HG03442 (cell line): Measurements from ENCODE around the gene KSR1.

ENCODE experiments used
- ATAC-seq: cut with Tn5 transposase; IDR thresholded peaks from one replicate; pipeline ENCODE4 v1.9.1; 2021; ENCODE audit warnings: mild to moderate bottlenecking, moderate library complexity; ENCODE audit not compliant: unreplicated experiment

KSR1 gene

GRCh38 chr17:27603421-27603770, 147.1 kb downstream of the KSR1 start:
- ATAC-seq = no peak

GRCh38 chr17:27603880-27604794, 147.9 kb downstream of the KSR1 start:
- ATAC-seq = no peak

- no peak for ATAC-seq
These were observed 149.2 kb downstream of the KSR1 start for GRCh38 chr17:27605409-27605808.

GRCh38 chr17:27607521-27608091, 151.4 kb downstream of the KSR1 start:
- ATAC-seq = no peak

- ATAC-seq = no peak
These were observed 152.3 kb downstream of the KSR1 start for GRCh38 chr17:27608328-27609230.

GRCh38 chr17:27609611-27610303, 153.5 kb downstream of the KSR1 start:
- no peak for ATAC-seq

GRCh38 chr17:27610304-27610677, 154.0 kb downstream of the KSR1 start:
- no peak for ATAC-seq

GRCh38 chr17:27612160-27612770, 156.0 kb downstream of the KSR1 start:
- no peak for ATAC-seq

GRCh38 chr17:27613433-27613832, 157.2 kb downstream of the KSR1 start:
- ATAC-seq = no peak

GRCh38 chr17:27615121-27615520, 158.9 kb downstream of the KSR1 start:
- no peak for ATAC-seq

- ATAC-seq = no peak
These were observed 160.2 kb downstream of the KSR1 start for GRCh38 chr17:27616414-27616813.

GRCh38 chr17:27618417-27618816, 162.2 kb downstream of the KSR1 start:
- no peak for ATAC-seq

GRCh38 chr17:27620721-27621120, 164.5 kb downstream of the KSR1 start:
- no peak for ATAC-seq

- no peak for ATAC-seq
These were observed 165.3 kb downstream of the KSR1 start for GRCh38 chr17:27621536-27621935.

GRCh38 chr17:27621942-27622559, 165.8 kb downstream of the KSR1 start:
- ATAC-seq = no peak

GRCh38 chr17:27622986-27623385, 166.7 kb downstream of the KSR1 start:
- no peak for ATAC-seq

GRCh38 chr17:27623614-27624013, 167.4 kb downstream of the KSR1 start:
- no peak for ATAC-seq

GRCh38 chr17:27624539-27624938, 168.3 kb downstream of the KSR1 start:
- no peak for ATAC-seq

GRCh38 chr17:27625856-27626255, 169.6 kb downstream of the KSR1 start:
- no peak for ATAC-seq

- ATAC-seq = no peak
These were observed 171.3 kb downstream of the KSR1 start for GRCh38 chr17:27627514-27627913.
